SK-N-MC (cell line): ENCODE measurements around the gene NYNRIN.

Source experiments
- EZH2 ChIP-seq: fragments of 200-600 bp; sonication (generic); IDR thresholded peaks from one replicate; pipeline ENCODE4 v1.6.1; 2017; ENCODE audit warnings: antibody characterized with exemption
- POLR2AphosphoS5 ChIP-seq: IDR thresholded peaks from 2 replicates; pipeline ENCODE4 v1.6.1; 2012; ENCODE audit warnings: mild to moderate bottlenecking, low read depth, low read length, borderline replicate concordance

DNA sequence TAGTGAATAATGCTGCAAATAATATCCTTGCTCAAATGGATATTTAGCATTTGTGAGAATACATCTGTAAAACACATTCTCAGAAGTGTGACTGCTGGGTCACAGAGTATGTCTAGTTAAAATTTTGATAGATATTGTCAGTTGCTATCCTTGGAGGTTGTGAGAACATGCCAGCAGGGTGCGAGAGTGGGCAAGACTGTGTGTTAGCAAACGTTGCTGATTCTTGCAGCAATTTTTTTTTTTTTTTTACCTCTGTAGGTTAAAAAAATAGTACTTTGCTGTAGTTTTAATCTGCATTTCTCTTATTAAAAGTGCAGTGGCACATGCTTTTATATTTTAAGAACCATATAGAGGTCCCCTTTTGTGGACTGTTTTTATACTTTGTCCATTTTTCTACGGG, 4.5 kb upstream of the NYNRIN start:
- no peak for TF ChIP-seq POLR2AphosphoS5
- no peak for TF ChIP-seq EZH2
